AG08396 (cell line): ENCODE results near the gene AMMECR1L.
"Not testable (repeated sequence)": the region's sequence is repeated elsewhere in the genome, so short reads cannot be mapped to it uniquely, and the experiment has no call there.

Experiments
- DNase-seq: peaks from one replicate; pipeline ENCODE4 v3.0.0; 2012; ENCODE audit warnings: low spot score, mixed read lengths

AMMECR1L gene

GRCh38 chr2:127887082-127887775 lies 1.5 kb upstream of the AMMECR1L start:
- DNase-seq: no peak

GRCh38 chr2:127886593-127886935 lies 808 bp upstream of the AMMECR1L start:
- DNase-seq: not testable (repeated sequence)

- not testable (repeated sequence) for DNase-seq
Measured at GRCh38 chr2:127884861-127885740, 655 bp downstream of the AMMECR1L start.

- DNase-seq: peak; percentile 55
Measured at GRCh38 chr2:127884436-127884835, 1.3 kb downstream of the AMMECR1L start.

GRCh38 chr2:127879899-127880298 lies 5.9 kb downstream of the AMMECR1L start:
- DNase-seq: no peak

GRCh38 chr2:127877626-127878025 lies 8.1 kb downstream of the AMMECR1L start:
- no peak for DNase-seq

GRCh38 chr2:127877136-127877535 lies 8.6 kb downstream of the AMMECR1L start:
- DNase-seq: no peak

- no peak for DNase-seq
Measured at GRCh38 chr2:127874378-127875269, 11.1 kb downstream of the AMMECR1L start.

GRCh38 chr2:127873707-127874303 lies 12.0 kb downstream of the AMMECR1L start:
- no peak for DNase-seq

- DNase-seq: no peak
Measured at GRCh38 chr2:127872354-127872753, 13.4 kb downstream of the AMMECR1L start.

GRCh38 chr2:127865926-127866325 lies 19.8 kb downstream of the AMMECR1L start:
- no peak for DNase-seq

- no peak for DNase-seq
Measured at GRCh38 chr2:127864877-127865276, 20.9 kb downstream of the AMMECR1L start.

- no peak for DNase-seq
Measured at GRCh38 chr2:127862228-127862627, 23.5 kb downstream of the AMMECR1L start.

GRCh38 chr2:127860130-127860529 lies 25.6 kb downstream of the AMMECR1L start:
- DNase-seq: peak; percentile 16

- peak; percentile 12 for DNase-seq
Measured at GRCh38 chr2:127859712-127860085, 26.1 kb downstream of the AMMECR1L start.

GRCh38 chr2:127857265-127857808 lies 28.4 kb downstream of the AMMECR1L start:
- DNase-seq: peak; percentile 28

GRCh38 chr2:127853671-127854070 lies 32.1 kb downstream of the AMMECR1L start:
- DNase-seq: peak; percentile 8

GRCh38 chr2:127852388-127852787 lies 33.4 kb downstream of the AMMECR1L start:
- no peak for DNase-seq

- DNase-seq: no peak
Measured at GRCh38 chr2:127847931-127848330, 37.8 kb downstream of the AMMECR1L start.

GRCh38 chr2:127844973-127845372 lies 40.8 kb downstream of the AMMECR1L start:
- no peak for DNase-seq

GRCh38 chr2:127843677-127844076 lies 42.1 kb downstream of the AMMECR1L start:
- DNase-seq: no peak
